T-helper 17 cell (primary cell): ENCODE results near the gene NCOR1. TPM values are rescaled to one million over a fixed set of nuclear protein-coding genes. Genes with fewer than 3 reads are reported as not detected.
"Not testable (repeated sequence)": the region's sequence is repeated elsewhere in the genome, so short reads cannot be mapped to it uniquely, and the experiment has no call there.

Experiments used
- ATAC-seq: fragments of 150-1000 bp; cut with Tn5 transposase; 2 replicates; pipeline ENCODE4 v1.10.0; 2021; ENCODE audit warnings: mild to moderate bottlenecking, moderate library complexity
- DNase-seq, 3 donors: peaks; one replicate each; pipeline versions ENCODE4 v3.0.0 to v3.0.0-alpha.2; 2020 to 2021
- H3K9me3 ChIP-seq: one replicate; pipeline ENCODE4 v1.7.0; 2013; ENCODE audit warnings: low read length, mild to moderate bottlenecking; ENCODE audit not compliant: control insufficient read depth, poor library complexity, severe bottlenecking
- H3K27ac Mint-ChIP-seq: one replicate; pipeline ENCODE4 v1.8.0; 2022; ENCODE audit warnings: mild to moderate bottlenecking, moderate library complexity, mixed read lengths
- H3K27me3 Mint-ChIP-seq: one replicate; pipeline ENCODE4 v1.8.0; 2022; ENCODE audit warnings: mixed read lengths
- H3K36me3 Mint-ChIP-seq: one replicate; pipeline ENCODE4 v1.8.0; 2022; ENCODE audit warnings: low read depth, mixed read lengths
- H3K4me1 Mint-ChIP-seq: one replicate; pipeline ENCODE4 v1.8.0; 2022; ENCODE audit warnings: mild to moderate bottlenecking, mixed read lengths
- H3K4me3 Mint-ChIP-seq: one replicate; pipeline ENCODE4 v1.8.0; 2022; ENCODE audit warnings: mild to moderate bottlenecking, moderate library complexity, mixed read lengths
- total RNA-seq, 4 donors: library from RNA in 2 of 4; stranded (reverse) in 2 of 4; gene quantifications; one replicate each; pipeline ENCODE4 v1.2.3 and lab custom pipeline; 2022 to 2026

Gene NCOR1
- total RNA-seq, 2 donors from 2014 or later, result 155 to 161 TPM

- DNase-seq (no peak), ATAC-seq (no peak)
- Mint-ChIP-seq H3K36me3 (peaks cover 3% of the 10 kb centered on the region), H3K27ac (no peak overlapping the region), H3K4me3 (no peak overlapping the region), H3K27me3 (no peaks in the 10 kb centered on the region), H3K4me1 (peaks cover 6% of the 10 kb centered on the region)
- H3K9me3 ChIP-seq, result no peaks in the 10 kb centered on the region
Observed at GRCh38 chr17:16241906-16242399, 26.6 kb upstream of the NCOR1 start.

- Mint-ChIP-seq H3K27ac (no peak overlapping the region), H3K36me3 (peaks cover 4% of the 10 kb centered on the region), H3K4me3 (no peak overlapping the region), H3K27me3 (no peaks in the 10 kb centered on the region), H3K4me1 (peaks cover 5% of the 10 kb centered on the region)
- DNase-seq (no peak), ATAC-seq (no peak)
- no peaks in the 10 kb centered on the region for H3K9me3 ChIP-seq
Observed at GRCh38 chr17:16239931-16240330, 24.6 kb upstream of the NCOR1 start.

- ATAC-seq, result no peak
- H3K9me3 ChIP-seq, result no peaks in the 10 kb centered on the region
- H3K27ac Mint-ChIP-seq, result no peak overlapping the region
- peaks cover 4% of the 10 kb centered on the region for H3K36me3 Mint-ChIP-seq
- H3K4me3 Mint-ChIP-seq, result no peak overlapping the region
- DNase-seq, result no peak
- no peaks in the 10 kb centered on the region for H3K27me3 Mint-ChIP-seq
- H3K4me1 Mint-ChIP-seq, result peaks cover 16% of the 10 kb centered on the region
Observed at GRCh38 chr17:16232391-16232790, 17.1 kb upstream of the NCOR1 start.

- H3K27me3 Mint-ChIP-seq, DNase-seq, H3K36me3 Mint-ChIP-seq, H3K9me3 ChIP-seq: not testable (repeated sequence)
- peak overlapping the region; percentile 91 for H3K27ac Mint-ChIP-seq
- H3K4me1 Mint-ChIP-seq, result peaks cover 16% of the 10 kb centered on the region
- ATAC-seq, result peak; percentile 53
- peak overlapping the region; percentile 80 for H3K4me3 Mint-ChIP-seq
Observed at GRCh38 chr17:16229912-16230561, 14.7 kb upstream of the NCOR1 start.

GRCh38 chr17:16222406-16222805 is 7.1 kb upstream of the NCOR1 start:
- ATAC-seq (no peak), DNase-seq (no peak)
- H3K4me3 Mint-ChIP-seq, result no peak overlapping the region
- H3K36me3 Mint-ChIP-seq, result no peaks in the 10 kb centered on the region
- peaks cover 6% of the 10 kb centered on the region for H3K4me1 Mint-ChIP-seq
- H3K27me3 Mint-ChIP-seq, result no peaks in the 10 kb centered on the region
- no peaks in the 10 kb centered on the region for H3K9me3 ChIP-seq
- peak overlapping the region; percentile 45 for H3K27ac Mint-ChIP-seq

- Mint-ChIP-seq H3K27me3 (no peaks in the 10 kb centered on the region), H3K36me3 (no peaks in the 10 kb centered on the region), H3K4me1 (peaks cover 23% of the 10 kb centered on the region), H3K27ac (peak within 1 kb of the TSS; percentile 94), H3K4me3 (peak within 1 kb of the TSS; percentile 94)
- no peaks in the 10 kb centered on the region for H3K9me3 ChIP-seq
- DNase-seq (peak; percentile 60 to 70 (median 61)), ATAC-seq (peak; percentile 56)
Observed at GRCh38 chr17:16217002-16217635, 1.8 kb upstream of the NCOR1 start, which contains the start of gene PIGL. Gene PIGL, plus strand, starts transcription at chr17:16217210. Its CDS starts 17 bp downstream, at chr17:16217227.

- Mint-ChIP-seq H3K4me1 (peaks cover 27% of the 10 kb centered on the region), H3K27ac (peak overlapping the region; percentile 94), H3K4me3 (peak overlapping the region; percentile 94)
- not testable (repeated sequence) for DNase-seq, H3K36me3 Mint-ChIP-seq, ATAC-seq, H3K9me3 ChIP-seq, H3K27me3 Mint-ChIP-seq
Observed at GRCh38 chr17:16216341-16217001, 1.1 kb upstream of the NCOR1 start.

- no peaks in the 10 kb centered on the region for H3K9me3 ChIP-seq
- Mint-ChIP-seq H3K4me1 (peaks cover 30% of the 10 kb centered on the region), H3K27ac (peak overlapping the region; percentile 94), H3K36me3 (no peaks in the 10 kb centered on the region), H3K27me3 (no peaks in the 10 kb centered on the region), H3K4me3 (peak overlapping the region; percentile 94)
- DNase-seq, result peak in 2 of 3 donors; percentile 7 to 11
- no peak for ATAC-seq
Observed at GRCh38 chr17:16215965-16216316, 607 bp upstream of the NCOR1 start.

- H3K36me3 Mint-ChIP-seq, result no peaks in the 10 kb centered on the region
- peaks cover 32% of the 10 kb centered on the region for H3K4me1 Mint-ChIP-seq
- H3K4me3 Mint-ChIP-seq, result peak overlapping the region; percentile 94
- DNase-seq (no peak), ATAC-seq (peak; percentile 37)
- no peaks in the 10 kb centered on the region for H3K9me3 ChIP-seq
- H3K27ac Mint-ChIP-seq, result peak overlapping the region; percentile 80
- H3K27me3 Mint-ChIP-seq, result no peaks in the 10 kb centered on the region
Observed at GRCh38 chr17:16215002-16215272, 397 bp downstream of the NCOR1 start.

- H3K4me3 Mint-ChIP-seq, result peak overlapping the region; percentile 94
- no peaks in the 10 kb centered on the region for H3K36me3 Mint-ChIP-seq
- DNase-seq, result no peak
- peak overlapping the region; percentile 80 for H3K27ac Mint-ChIP-seq
- H3K27me3 Mint-ChIP-seq, result no peaks in the 10 kb centered on the region
- no peaks in the 10 kb centered on the region for H3K9me3 ChIP-seq
- peaks cover 32% of the 10 kb centered on the region for H3K4me1 Mint-ChIP-seq
- ATAC-seq, result no peak
Observed at GRCh38 chr17:16214190-16215001, 938 bp downstream of the NCOR1 start.

GRCh38 chr17:16212793-16213192 is 2.5 kb downstream of the NCOR1 start:
- Mint-ChIP-seq H3K4me1 (peaks cover 32% of the 10 kb centered on the region), H3K36me3 (no peaks in the 10 kb centered on the region), H3K4me3 (peak overlapping the region; percentile 94), H3K27me3 (no peaks in the 10 kb centered on the region), H3K27ac (peak overlapping the region; percentile 80)
- ATAC-seq, result no peak
- DNase-seq, result no peak
- H3K9me3 ChIP-seq, result no peaks in the 10 kb centered on the region

- Mint-ChIP-seq H3K4me3 (peak overlapping the region; percentile 5), H3K27me3 (no peaks in the 10 kb centered on the region), H3K27ac (peak overlapping the region; percentile 80), H3K4me1 (peaks cover 28% of the 10 kb centered on the region), H3K36me3 (no peaks in the 10 kb centered on the region)
- no peaks in the 10 kb centered on the region for H3K9me3 ChIP-seq
- DNase-seq (no peak), ATAC-seq (no peak)
Observed at GRCh38 chr17:16211590-16211989, 3.7 kb downstream of the NCOR1 start.

- not testable (repeated sequence) for H3K9me3 ChIP-seq, H3K27me3 Mint-ChIP-seq, DNase-seq, ATAC-seq, H3K36me3 Mint-ChIP-seq
- Mint-ChIP-seq H3K27ac (peak overlapping the region; percentile 96), H3K4me3 (peak overlapping the region; percentile 45), H3K4me1 (peaks cover 39% of the 10 kb centered on the region)
Observed at GRCh38 chr17:16204763-16205162, 10.6 kb downstream of the NCOR1 start.
